A673 (cell line): ENCODE results near the gene RAB1B.

Experiments used
- EZH2 ChIP-seq: fragments of 200-600 bp; sonication (generic); IDR thresholded peaks from 2 replicates; pipeline ENCODE4 v1.6.1; 2017; ENCODE audit warnings: borderline replicate concordance, low read depth, mild to moderate bottlenecking, mixed read lengths, antibody characterized with exemption, low read length; ENCODE audit not compliant: poor library complexity, severe bottlenecking
- TF ChIP-seq, protein P1 (sequence below): fragments of 300-800, 200-600 bp; sonication (generic); conservative IDR thresholded peaks from 2 replicates; pipeline ENCODE4 v1.5.1; 2017; ENCODE audit warnings: low read depth, mild to moderate bottlenecking, antibody characterized with exemption, low read length, moderate library complexity, mixed read lengths

DNA sequence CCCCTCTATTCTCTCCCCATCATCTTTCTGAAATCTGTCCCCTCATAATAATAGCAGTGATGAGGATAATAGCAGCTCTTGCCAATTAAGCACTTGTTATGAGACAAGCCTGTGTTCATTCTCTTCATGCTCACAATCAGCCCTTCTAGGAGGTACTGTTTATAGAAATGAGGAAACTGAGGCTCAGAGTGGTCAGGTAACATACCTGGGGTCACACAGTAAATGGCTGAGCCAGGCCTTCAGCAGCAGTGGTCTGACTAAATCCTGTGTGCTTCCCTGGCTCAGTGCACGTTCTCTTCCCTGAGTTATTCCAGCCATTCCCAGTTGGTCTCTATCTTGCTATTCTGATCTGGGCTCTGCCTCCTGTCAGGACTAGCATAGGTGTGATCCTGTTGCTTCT lies 5.8 kb downstream of the RAB1B start:
- TF ChIP-seq, protein P1, sequence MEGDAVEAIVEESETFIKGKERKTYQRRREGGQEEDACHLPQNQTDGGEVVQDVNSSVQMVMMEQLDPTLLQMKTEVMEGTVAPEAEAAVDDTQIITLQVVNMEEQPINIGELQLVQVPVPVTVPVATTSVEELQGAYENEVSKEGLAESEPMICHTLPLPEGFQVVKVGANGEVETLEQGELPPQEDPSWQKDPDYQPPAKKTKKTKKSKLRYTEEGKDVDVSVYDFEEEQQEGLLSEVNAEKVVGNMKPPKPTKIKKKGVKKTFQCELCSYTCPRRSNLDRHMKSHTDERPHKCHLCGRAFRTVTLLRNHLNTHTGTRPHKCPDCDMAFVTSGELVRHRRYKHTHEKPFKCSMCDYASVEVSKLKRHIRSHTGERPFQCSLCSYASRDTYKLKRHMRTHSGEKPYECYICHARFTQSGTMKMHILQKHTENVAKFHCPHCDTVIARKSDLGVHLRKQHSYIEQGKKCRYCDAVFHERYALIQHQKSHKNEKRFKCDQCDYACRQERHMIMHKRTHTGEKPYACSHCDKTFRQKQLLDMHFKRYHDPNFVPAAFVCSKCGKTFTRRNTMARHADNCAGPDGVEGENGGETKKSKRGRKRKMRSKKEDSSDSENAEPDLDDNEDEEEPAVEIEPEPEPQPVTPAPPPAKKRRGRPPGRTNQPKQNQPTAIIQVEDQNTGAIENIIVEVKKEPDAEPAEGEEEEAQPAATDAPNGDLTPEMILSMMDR = no peak
- no peak for TF ChIP-seq EZH2
